H1 (cell line): Measurements from ENCODE around the gene HHAT. TPM values are rescaled to one million over a fixed set of nuclear protein-coding genes. Genes with fewer than 3 reads are reported as not detected.

Experiments
- CTCF ChIA-PET: fragments of 300-600 bp; sonication (Branson Sonifier 250); formaldehyde crosslinking; loops from one replicate; lab custom pipeline; 2021; ENCODE audit not compliant: partially characterized antibody; lab: Charles Lee
- POLR2A ChIA-PET: fragments of 300-600 bp; sonication (Branson Sonifier 250); formaldehyde crosslinking; loops from one replicate; lab custom pipeline; 2021; ENCODE audit warnings: inconsistent platforms; ENCODE audit not compliant: partially characterized antibody; lab: Charles Lee
- DNase-seq, 2 experiments: peaks; one replicate each; pipeline versions ENCODE4 v3.0.0 to v3.0.0-alpha.2; 2010 to 2022; ENCODE audit warnings: low spot score in 2 of 2, low read depth in 1 of 2, mixed read lengths in 1 of 2
- FAIRE-seq: peaks from 2 replicates; lab custom pipeline; 2011; peaks lifted over from hg19 to GRCh38; lab: Jason Lieb, UNC
- H2AFZ ChIP-seq: 2 replicates; pipeline ENCODE4 v1.8.1; 2012; ENCODE audit warnings: low read length, inconsistent platforms
- H2AK5ac ChIP-seq: 2 replicates; pipeline ENCODE4 v1.6.1; 2013; ENCODE audit warnings: low read depth, low read length
- H2BK120ac ChIP-seq: replicated peaks from 2 replicates; pipeline ENCODE3; 2013; ENCODE audit warnings: low read depth, low read length, inconsistent platforms
- H2BK12ac ChIP-seq: 2 replicates; pipeline ENCODE4 v1.6.1; 2013; ENCODE audit warnings: low read depth, low read length
- H2BK15ac ChIP-seq: 2 replicates; pipeline ENCODE4 v1.6.1; 2013; ENCODE audit warnings: low read length
- H2BK20ac ChIP-seq: 2 replicates; pipeline ENCODE4 v1.6.1; 2013; ENCODE audit warnings: low read length
- H2BK5ac ChIP-seq: 2 replicates; pipeline ENCODE4 v1.6.1; 2013; ENCODE audit warnings: low read depth, low read length
- H3K14ac ChIP-seq: 2 replicates; pipeline ENCODE4 v1.6.1; 2013; ENCODE audit warnings: inconsistent platforms; ENCODE audit not compliant: insufficient read length
- H3K18ac ChIP-seq: 2 replicates; pipeline ENCODE4 v1.6.1; 2013; ENCODE audit warnings: low read length; ENCODE audit errors: extremely low read depth
- H3K23ac ChIP-seq: 2 replicates; pipeline ENCODE4 v1.6.1; 2013; ENCODE audit warnings: inconsistent platforms; ENCODE audit not compliant: insufficient read length
- H3K23me2 ChIP-seq: 2 replicates; pipeline ENCODE4 v1.6.1; 2013; ENCODE audit warnings: low read depth, low read length
- H3K27ac ChIP-seq: 2 replicates; pipeline ENCODE4 v1.6.1; 2011; ENCODE audit warnings: low read depth, low read length, inconsistent platforms
- H3K27me3 ChIP-seq, 4 experiments: replicated peaks in 1 of 4; 1 replicate in 1 of 4; 2 replicates in 3 of 4; pipeline versions ENCODE4 v1.6.1 to v1.8.1; 2011 to 2013; ENCODE audit warnings: low read length in 3 of 4, mild to moderate bottlenecking in 3 of 4, inconsistent platforms in 2 of 4, mixed read lengths in 2 of 4, moderate library complexity in 1 of 4; ENCODE audit not compliant: control insufficient read depth in 3 of 4, insufficient read depth in 3 of 4; ENCODE audit errors: extremely low read depth in 1 of 4
- H3K36me3 ChIP-seq, 4 experiments: 2 replicates each; pipeline versions ENCODE4 v1.6.1 to v1.8.1; 2011 to 2013; ENCODE audit warnings: mild to moderate bottlenecking in 4 of 4, low read length in 3 of 4, moderate library complexity in 2 of 4, control low read depth in 1 of 4, inconsistent platforms in 1 of 4; ENCODE audit not compliant: insufficient read depth in 4 of 4, control insufficient read depth in 2 of 4
- H3K4ac ChIP-seq: replicated peaks from 2 replicates; pipeline ENCODE3; 2013; ENCODE audit warnings: low read length, low read depth, mixed read lengths, inconsistent platforms; ENCODE audit not compliant: insufficient read length
- H3K4me1 ChIP-seq, 4 experiments: replicated peaks in 1 of 4; 1 replicate in 1 of 4; 2 replicates in 3 of 4; pipeline versions ENCODE4 v1.6.1 to v1.8.1; 2011 to 2013; ENCODE audit warnings: low read length in 3 of 4, inconsistent platforms in 2 of 4, mixed read lengths in 1 of 4; ENCODE audit not compliant: insufficient read depth in 4 of 4, control insufficient read depth in 3 of 4
- H3K4me2 ChIP-seq, 2 experiments: 2 replicates each; pipeline versions ENCODE4 v1.6.1 to v1.8.1; 2011 to 2013; ENCODE audit warnings: low read depth in 2 of 2, low read length in 2 of 2, control low read depth in 1 of 2, inconsistent platforms in 1 of 2, mild to moderate bottlenecking in 1 of 2; ENCODE audit not compliant: insufficient read depth in 1 of 2
- H3K4me3 ChIP-seq, 4 experiments: fragments of 200-600, 300-600 bp in 1 of 4; sonication (generic), shearing (Covaris generic), sonication (Bioruptor Twin) in 1 of 4; 2 replicates each; pipeline versions ENCODE4 v1.5.1 to v1.8.1; 2011 to 2016; ENCODE audit warnings: low read length in 4 of 4, low read depth in 3 of 4, control low read depth in 2 of 4, inconsistent platforms in 2 of 4, mild to moderate bottlenecking in 2 of 4, mixed read lengths in 1 of 4, moderate library complexity in 1 of 4; ENCODE audit not compliant: insufficient read depth in 2 of 4; ENCODE audit errors: extremely low read depth in 1 of 4
- H3K56ac ChIP-seq: replicated peaks from 2 replicates; pipeline ENCODE3; 2013; ENCODE audit warnings: low read depth, mild to moderate bottlenecking, mixed read lengths, low read length, inconsistent platforms; ENCODE audit not compliant: insufficient read length
- H3K79me1 ChIP-seq: 2 replicates; pipeline ENCODE4 v1.6.1; 2013; ENCODE audit warnings: low read depth, low read length, control low read depth
- H3K79me2 ChIP-seq, 2 experiments: 2 replicates each; pipeline versions ENCODE4 v1.6.1 to v1.8.1; 2012 to 2013; ENCODE audit warnings: low read length in 2 of 2, mild to moderate bottlenecking in 2 of 2, inconsistent platforms in 1 of 2; ENCODE audit not compliant: insufficient read depth in 2 of 2, control insufficient read depth in 1 of 2
- H3K9ac ChIP-seq, 4 experiments: replicated peaks in 1 of 4; 1 replicate in 1 of 4; 2 replicates in 3 of 4; pipeline versions ENCODE4 v1.6.1 to v1.8.1; 2011 to 2013; ENCODE audit warnings: low read depth in 3 of 4, low read length in 3 of 4, control low read depth in 2 of 4, mild to moderate bottlenecking in 2 of 4, moderate library complexity in 2 of 4, inconsistent platforms in 1 of 4; ENCODE audit errors: extremely low read depth in 1 of 4
- H3K9me3 ChIP-seq, 2 experiments: 2 replicates each; pipeline versions ENCODE4 v1.6.1 to v1.8.1; 2012 to 2013; ENCODE audit warnings: mild to moderate bottlenecking in 2 of 2, moderate library complexity in 2 of 2, control low read depth in 1 of 2, inconsistent platforms in 1 of 2, low read depth in 1 of 2, low read length in 1 of 2, mixed read lengths in 1 of 2; ENCODE audit not compliant: insufficient read depth in 2 of 2
- H4K20me1 ChIP-seq, 2 experiments: replicated peaks in 1 of 2; 2 replicates each; pipeline versions ENCODE3 to v1.8.1; 2011 to 2013; ENCODE audit warnings: inconsistent platforms in 2 of 2, low read length in 2 of 2, mild to moderate bottlenecking in 1 of 2; ENCODE audit not compliant: insufficient read depth in 2 of 2, control insufficient read depth in 1 of 2
- H4K5ac ChIP-seq: 2 replicates; pipeline ENCODE4 v1.6.1; 2013; ENCODE audit warnings: low read length, low read depth, mixed read lengths, inconsistent platforms; ENCODE audit not compliant: insufficient read length
- H4K8ac ChIP-seq: 2 replicates; pipeline ENCODE4 v1.8.0; 2013; ENCODE audit warnings: mild to moderate bottlenecking, moderate library complexity, low read length, inconsistent platforms; ENCODE audit not compliant: insufficient read depth; ENCODE audit errors: extremely low read depth
- H4K91ac ChIP-seq: replicated peaks from 2 replicates; pipeline ENCODE3; 2013; ENCODE audit warnings: low read length, mixed read lengths, inconsistent platforms; ENCODE audit not compliant: insufficient read length
- BRCA1 ChIP-seq: IDR thresholded peaks from 2 replicates; pipeline ENCODE4 v1.6.1; 2012; ENCODE audit warnings: low read depth, low read length, improper control_type of control experiment
- NRF1 ChIP-seq: IDR thresholded peaks from 2 replicates; pipeline ENCODE4 v1.6.1; 2011; ENCODE audit warnings: mild to moderate bottlenecking, low read depth, low read length, improper control_type of control experiment
- TAF7 ChIP-seq: optimal IDR thresholded peaks from 2 replicates; pipeline ENCODE3; 2011; ENCODE audit warnings: low read depth, mild to moderate bottlenecking, inconsistent platforms, low read length, moderate library complexity, borderline replicate concordance
- WGBS, 2 experiments: shearing (Covaris generic) in 1 of 2; methylation state at CpG; one replicate each; pipeline versions ENCODE4 v1.1.6 to v1.1.7; 2013 to 2015; ENCODE audit warnings: low lambda C conversion rate in 2 of 2, mixed read lengths in 2 of 2, inconsistent platforms in 1 of 2, low coverage in 1 of 2, missing lambda C conversion rate in 1 of 2; ENCODE audit not compliant: insufficient replicate concordance in 2 of 2, insufficient coverage in 1 of 2, insufficient read length in 1 of 2; ENCODE audit errors: extremely low coverage in 1 of 2, missing lambda C conversion rate in 1 of 2; 5-methylcytosine and 5-hydroxymethylcytosine counted together
- polyA plus RNA-seq, 7 experiments: library from polyadenylated mRNA; depleted of rRNA in 3 of 7; stranded (reverse) in 5 of 7; unstranded in 2 of 7; fragments of >200 nt in 5 of 7; fragments of 200-250 nt in 2 of 7; gene quantifications; 1 replicate in 5 of 7; 2 replicates in 1 of 7; 4 replicates in 1 of 7; pipeline versions ENCODE4 v1.2.1 to v1.2.3, GENCODE V29; 2011 to 2013; ENCODE audit warnings: missing spikeins in 2 of 7, mixed read lengths in 2 of 7
- total RNA-seq: library from RNA; stranded (reverse); fragmentation: NEBNext Ultra II Directional; extraction: Animal tissue kit (Norgen Biotek cat#: 25700); gene quantifications from 2 replicates; pipeline ENCODE4 v1.2.1, GENCODE V29; 2021

The HHAT gene
- total and polyA plus RNA-seq, 2 of the 8 experiments (the other 6 are each of a cell fraction or from before 2014, with no cell fraction given): 0.15 to 0.51 TPM

GRCh38 chr1:210531475-210532222 lies 202.9 kb downstream of the HHAT start:
- H2AK5ac ChIP-seq: no peak overlapping the region
- H2BK5ac ChIP-seq: no peak overlapping the region
- no peak overlapping the region for H3K23ac ChIP-seq
- H3K36me3 ChIP-seq: no peaks in the 10 kb centered on the region
- CTCF ChIA-PET: no interaction called here
- H3K4me2 ChIP-seq: no peak overlapping the region
- H3K4me3 ChIP-seq: no peak overlapping the region
- no peak overlapping the region for H4K8ac ChIP-seq
- no peak overlapping the region for H2BK20ac ChIP-seq
- H3K56ac ChIP-seq: no peak overlapping the region
- no peak overlapping the region for H3K14ac ChIP-seq
- no peak overlapping the region for H2BK12ac ChIP-seq
- no peaks in the 10 kb centered on the region for H3K79me1 ChIP-seq
- no peak overlapping the region for H3K18ac ChIP-seq
- no peak overlapping the region for H2BK15ac ChIP-seq
- H3K9ac ChIP-seq: no peak overlapping the region
- no peaks in the 10 kb centered on the region for H3K79me2 ChIP-seq
- POLR2A ChIA-PET: no interaction called here
- FAIRE-seq: no peak
- H2AFZ ChIP-seq: no peak overlapping the region
- H4K20me1 ChIP-seq: no peaks in the 10 kb centered on the region
- H3K27ac ChIP-seq: no peak overlapping the region
- no peaks in the 10 kb centered on the region for H3K23me2 ChIP-seq
- WGBS, 2 experiments: 88% methylated on average over 3 of the region's 3 CpGs; no CpG with 5 or more reads in 1 of the 2 experiments
- no peak overlapping the region for H4K91ac ChIP-seq
- H2BK120ac ChIP-seq: no peak overlapping the region
- H3K9me3 ChIP-seq: no peaks in the 10 kb centered on the region
- no peak overlapping the region for H4K5ac ChIP-seq
- no peak for DNase-seq
- peaks cover 0 to 6% (median 4%) of the 10 kb centered on the region in 4 experiments; a peak in 3 of 7 replicates for H3K4me1 ChIP-seq
- H3K4ac ChIP-seq: no peak overlapping the region
- H3K27me3 ChIP-seq: no peaks in the 10 kb centered on the region
- TF ChIP-seq BRCA1: no peak
- no peak for TF ChIP-seq NRF1
- no peak for TF ChIP-seq TAF7
